H1 (cell line): ENCODE results near the gene TCFL5.

Experiments used
- CEBPB ChIP-seq: IDR thresholded peaks from 2 replicates; pipeline ENCODE4 v1.6.1; 2012; ENCODE audit warnings: low read depth, low read length
- HDAC6 ChIP-seq: IDR thresholded peaks from one replicate; pipeline ENCODE4 v1.7.1; 2012; ENCODE audit warnings: low read depth, mild to moderate bottlenecking, inconsistent platforms, low read length, moderate library complexity
- SP2 ChIP-seq: IDR thresholded peaks from 2 replicates; pipeline ENCODE4 v1.6.1; 2012; ENCODE audit warnings: mild to moderate bottlenecking, low read length, inconsistent platforms
- TBP ChIP-seq: IDR thresholded peaks from 2 replicates; pipeline ENCODE4 v1.6.1; 2011; ENCODE audit warnings: low read depth, low read length, improper control_type of control experiment
- TF ChIP-seq, protein P1 (sequence below), 3 experiments: IDR thresholded peaks; 1 replicate in 2 of 3; 2 replicates in 1 of 3; pipeline versions ENCODE4 v1.5.1 to v1.6.1; 2011; ENCODE audit warnings: low read length in 3 of 3, mild to moderate bottlenecking in 3 of 3, inconsistent platforms in 2 of 3, low read depth in 1 of 3, moderate library complexity in 1 of 3; ENCODE audit not compliant: insufficient read depth in 1 of 3; ENCODE audit errors: control extremely low read depth in 1 of 3

- TF ChIP-seq TBP (no peak), HDAC6 (no peak), SP2 (no peak), CEBPB (no peak)
- TF ChIP-seq, protein P1, sequence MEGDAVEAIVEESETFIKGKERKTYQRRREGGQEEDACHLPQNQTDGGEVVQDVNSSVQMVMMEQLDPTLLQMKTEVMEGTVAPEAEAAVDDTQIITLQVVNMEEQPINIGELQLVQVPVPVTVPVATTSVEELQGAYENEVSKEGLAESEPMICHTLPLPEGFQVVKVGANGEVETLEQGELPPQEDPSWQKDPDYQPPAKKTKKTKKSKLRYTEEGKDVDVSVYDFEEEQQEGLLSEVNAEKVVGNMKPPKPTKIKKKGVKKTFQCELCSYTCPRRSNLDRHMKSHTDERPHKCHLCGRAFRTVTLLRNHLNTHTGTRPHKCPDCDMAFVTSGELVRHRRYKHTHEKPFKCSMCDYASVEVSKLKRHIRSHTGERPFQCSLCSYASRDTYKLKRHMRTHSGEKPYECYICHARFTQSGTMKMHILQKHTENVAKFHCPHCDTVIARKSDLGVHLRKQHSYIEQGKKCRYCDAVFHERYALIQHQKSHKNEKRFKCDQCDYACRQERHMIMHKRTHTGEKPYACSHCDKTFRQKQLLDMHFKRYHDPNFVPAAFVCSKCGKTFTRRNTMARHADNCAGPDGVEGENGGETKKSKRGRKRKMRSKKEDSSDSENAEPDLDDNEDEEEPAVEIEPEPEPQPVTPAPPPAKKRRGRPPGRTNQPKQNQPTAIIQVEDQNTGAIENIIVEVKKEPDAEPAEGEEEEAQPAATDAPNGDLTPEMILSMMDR (IDR thresholded peaks at IDR 0.05; ENCODE audit: control extremely low read depth in 1 of 3, insufficient read depth in 1 of 3, low read depth in 1 of 3, low read length in 3 of 3) = no peak
These were observed 42.8 kb downstream of the TCFL5 start for GRCh38 chr20:62818592-62819493.
